Measurements from ENCODE around the gene SUN1. TPM values are rescaled to one million over a fixed set of nuclear protein-coding genes. Genes with fewer than 3 reads are reported as not detected.

Gene SUN1
- total RNA-seq, 2 experiments from 2014 or later = 83.4 to 105 TPM

- Histone ChIP-seq H3K9me3 (ENCODE audit: low read length) (no peaks in the 10 kb centered on the region), H3K9me2 (ENCODE audit: insufficient read depth, low read length) (no peaks in the 10 kb centered on the region), H3K27ac (ENCODE audit: low read depth, low read length, poor library complexity, severe bottlenecking) (no peak overlapping the region), H3K4me3 (ENCODE audit: low read depth, low read length, poor library complexity, severe bottlenecking) (no peak overlapping the region), H4K20me1 (ENCODE audit: insufficient read depth, low read length) (no peaks in the 10 kb centered on the region), H3K4me2 (ENCODE audit: low read length) (no peak overlapping the region), H3K36me3 (ENCODE audit: insufficient read depth, low read length) (peaks cover 24% of the 10 kb centered on the region; the same call in 1 of the 2 replicates), H3K4me1 (ENCODE audit: insufficient read depth, low read length, poor library complexity, severe bottlenecking) (no peaks in the 10 kb centered on the region), H3K79me2 (ENCODE audit: insufficient read depth, low read depth, low read length) (peaks cover 15% of the 10 kb centered on the region), H2AFZ (ENCODE audit: low read length) (no peak overlapping the region)
- TF ChIP-seq CTCF (conservative IDR thresholded peaks at IDR 0.05; ENCODE audit: low read length) (no peak), EZH2phosphoT487 (IDR thresholded peaks at IDR 0.05; ENCODE audit: borderline replicate concordance, low read depth, low read length) (no peak)
- ChIA-PET CTCF (ENCODE audit: unreplicated experiment) (no interaction called here), POLR2A (no interaction called here)
- BruUV-seq (replicated peaks) = no TSS peak
- intact Hi-C loops (cut with micrococcal nuclease; ENCODE audit: unreplicated experiment) = no loop called here
- no peak for DNase-seq (ENCODE audit: low spot score)
Measured at GRCh38 chr7:835021-835420, 2.7 kb downstream of the SUN1 start.

GRCh38 chr7:835485-836401 lies 3.5 kb downstream of the SUN1 start:
- peaks cover 28% of the 10 kb centered on the region; the same call in 1 of the 2 replicates for H3K36me3 ChIP-seq (ENCODE audit: insufficient read depth, low read length)
- H4K20me1 ChIP-seq (ENCODE audit: insufficient read depth, low read length) = no peaks in the 10 kb centered on the region
- no peak overlapping the region for H3K4me3 ChIP-seq (ENCODE audit: low read depth, low read length, poor library complexity, severe bottlenecking)
- H3K9me2 ChIP-seq (ENCODE audit: insufficient read depth, low read length) = no peaks in the 10 kb centered on the region
- CTCF ChIA-PET (ENCODE audit: unreplicated experiment) = no interaction called here
- no peak for DNase-seq (ENCODE audit: low spot score)
- POLR2A ChIA-PET = no interaction called here
- no peak for TF ChIP-seq CTCF (conservative IDR thresholded peaks at IDR 0.05; ENCODE audit: low read length)
- no peak for TF ChIP-seq EZH2phosphoT487 (IDR thresholded peaks at IDR 0.05; ENCODE audit: borderline replicate concordance, low read depth, low read length)
- BruUV-seq (replicated peaks) = no TSS peak
- intact Hi-C loops (cut with micrococcal nuclease; ENCODE audit: unreplicated experiment) = no loop called here
- H3K4me2 ChIP-seq (ENCODE audit: low read length) = no peak overlapping the region
- no peaks in the 10 kb centered on the region for H3K4me1 ChIP-seq (ENCODE audit: insufficient read depth, low read length, poor library complexity, severe bottlenecking)
- no peaks in the 10 kb centered on the region for H3K9me3 ChIP-seq (ENCODE audit: low read length)
- no peak overlapping the region for H3K27ac ChIP-seq (ENCODE audit: low read depth, low read length, poor library complexity, severe bottlenecking)
- H3K79me2 ChIP-seq (ENCODE audit: insufficient read depth, low read depth, low read length) = peaks cover 7% of the 10 kb centered on the region; the same call in 1 of the 2 replicates
- H2AFZ ChIP-seq (ENCODE audit: low read length) = no peak overlapping the region

- H3K79me2 ChIP-seq (ENCODE audit: insufficient read depth, low read depth, low read length) = 0 out of 2 replicates have a peak, but pooled peaks cover 4% of the 10 kb centered on the region
- POLR2A ChIA-PET = no interaction called here
- BruUV-seq (replicated peaks) = no TSS peak
- no peak overlapping the region for H2AFZ ChIP-seq (ENCODE audit: low read length)
- H3K4me1 ChIP-seq (ENCODE audit: insufficient read depth, low read length, poor library complexity, severe bottlenecking) = no peaks in the 10 kb centered on the region
- H3K27ac ChIP-seq (ENCODE audit: low read depth, low read length, poor library complexity, severe bottlenecking) = no peak overlapping the region
- H3K9me2 ChIP-seq (ENCODE audit: insufficient read depth, low read length) = no peaks in the 10 kb centered on the region
- H3K36me3 ChIP-seq (ENCODE audit: insufficient read depth, low read length) = peaks cover 28% of the 10 kb centered on the region; the same call in 1 of the 2 replicates
- no peaks in the 10 kb centered on the region for H4K20me1 ChIP-seq (ENCODE audit: insufficient read depth, low read length)
- H3K9me3 ChIP-seq (ENCODE audit: low read length) = no peaks in the 10 kb centered on the region
- intact Hi-C loops (cut with micrococcal nuclease; ENCODE audit: unreplicated experiment) = no loop called here
- H3K4me3 ChIP-seq (ENCODE audit: low read depth, low read length, poor library complexity, severe bottlenecking) = no peak overlapping the region
- TF ChIP-seq EZH2phosphoT487 (IDR thresholded peaks at IDR 0.05; ENCODE audit: borderline replicate concordance, low read depth, low read length) = no peak
- TF ChIP-seq CTCF (conservative IDR thresholded peaks at IDR 0.05; ENCODE audit: low read length) = no peak
- CTCF ChIA-PET (ENCODE audit: unreplicated experiment) = no interaction called here
- no peak overlapping the region for H3K4me2 ChIP-seq (ENCODE audit: low read length)
- DNase-seq (ENCODE audit: low spot score) = no peak
Measured at GRCh38 chr7:836429-836828, 4.2 kb downstream of the SUN1 start.
